Activated CD8-positive, alpha-beta memory T cell treated with anti-CD3 and anti-CD28 coated beads, Interleukin-2, amount 50 U/mL, for 1 hour (primary cell): ENCODE data around the gene KCNE4.
"Not testable (repeated sequence)": the region's sequence is repeated elsewhere in the genome, so short reads cannot be mapped to it uniquely, and the experiment has no call there.

Experiments
- DNase-seq: peaks from one replicate; pipeline ENCODE4 v3.0.0-alpha.2; 2020; ENCODE audit errors: extremely low read depth

Gene KCNE4

GRCh38 chr2:223058952-223059716 is 7.1 kb downstream of the KCNE4 start:
- no peak for DNase-seq

GRCh38 chr2:223060201-223060825 is 8.3 kb downstream of the KCNE4 start:
- DNase-seq = no peak

- no peak for DNase-seq
These were observed 10.4 kb downstream of the KCNE4 start for GRCh38 chr2:223062396-223062795.

- DNase-seq = no peak
These were observed 13.1 kb downstream of the KCNE4 start for GRCh38 chr2:223065107-223065506.

GRCh38 chr2:223066721-223067120 is 14.7 kb downstream of the KCNE4 start:
- DNase-seq = no peak

- no peak for DNase-seq
These were observed 16.1 kb downstream of the KCNE4 start for GRCh38 chr2:223068071-223068470.

- no peak for DNase-seq
These were observed 17.5 kb downstream of the KCNE4 start for GRCh38 chr2:223069465-223069864.

GRCh38 chr2:223069988-223070387 is 18.0 kb downstream of the KCNE4 start:
- no peak for DNase-seq

- DNase-seq = no peak
These were observed 19.1 kb downstream of the KCNE4 start for GRCh38 chr2:223071139-223071538.

GRCh38 chr2:223072826-223073225 is 20.8 kb downstream of the KCNE4 start:
- DNase-seq = no peak

- DNase-seq = no peak
These were observed 23.6 kb downstream of the KCNE4 start for GRCh38 chr2:223075301-223076270.

GRCh38 chr2:223076573-223076972 is 24.6 kb downstream of the KCNE4 start:
- no peak for DNase-seq

- no peak for DNase-seq
These were observed 26.5 kb downstream of the KCNE4 start for GRCh38 chr2:223078482-223078881.

- DNase-seq = no peak
These were observed 27.4 kb downstream of the KCNE4 start for GRCh38 chr2:223079378-223079777.

GRCh38 chr2:223079925-223080324 is 27.9 kb downstream of the KCNE4 start:
- DNase-seq = no peak

GRCh38 chr2:223080790-223081360 is 28.9 kb downstream of the KCNE4 start:
- not testable (repeated sequence) for DNase-seq

GRCh38 chr2:223081789-223082188 is 29.8 kb downstream of the KCNE4 start:
- no peak for DNase-seq

GRCh38 chr2:223082706-223083105 is 30.7 kb downstream of the KCNE4 start:
- no peak for DNase-seq

- DNase-seq = no peak
These were observed 31.5 kb downstream of the KCNE4 start for GRCh38 chr2:223083402-223084070.

GRCh38 chr2:223084873-223085272 is 32.9 kb downstream of the KCNE4 start:
- DNase-seq = no peak

- DNase-seq = no peak
These were observed 34.5 kb downstream of the KCNE4 start for GRCh38 chr2:223086370-223086981.
